ENCODE measurements around the gene FGG. TPM values are rescaled to one million over a fixed set of nuclear protein-coding genes. Genes with fewer than 3 reads are reported as not detected.
A peak's percentile ranks its signal among the peaks of the same experiment; 100 is the strongest.

FGG gene
- total RNA-seq, 1 experiment from 2014 or later, result not detected

GRCh38 chr4:154562697-154563254, 49.7 kb downstream of the FGG start, which contains the start of gene FGB:
TSS of gene FGB (plus strand) at chr4:154563011. CDS start at chr4:154563019, 8 bp downstream.
- Histone ChIP-seq H3K4me3 (ENCODE audit: insufficient read depth, low read depth, low read length) (no peak within 1 kb of the TSS), H3K36me3 (replicated peaks; ENCODE audit: control insufficient read depth, insufficient read depth, low read length) (no peaks in the 10 kb centered on the region), H3K27me3 (ENCODE audit: control insufficient read depth, insufficient read depth, low read length) (no peaks in the 10 kb centered on the region)
- DNase-seq, result no peak

DNA sequence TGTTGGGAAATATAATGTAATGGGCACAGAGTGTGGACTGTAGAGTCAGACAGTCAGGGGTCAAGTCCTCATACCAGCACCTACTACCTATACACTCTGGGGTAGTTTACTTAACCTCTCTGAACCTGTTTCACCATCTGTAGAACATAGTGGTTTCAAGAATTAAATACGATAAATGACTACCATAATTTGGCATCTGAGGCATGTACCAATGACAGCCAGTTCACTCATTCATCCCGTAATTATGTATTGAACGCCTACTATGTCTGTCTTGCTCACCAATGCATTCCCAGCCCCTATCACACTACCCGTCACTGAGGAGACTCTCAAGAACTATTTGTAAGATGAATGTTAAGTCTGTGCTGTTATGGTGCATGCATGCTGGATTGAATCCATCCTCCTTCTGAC, 51.6 kb downstream of the FGG start:
- no peak for DNase-seq
- H3K27me3 ChIP-seq (ENCODE audit: control insufficient read depth, insufficient read depth, low read length), result no peaks in the 10 kb centered on the region
- H3K36me3 ChIP-seq (replicated peaks; ENCODE audit: control insufficient read depth, insufficient read depth, low read length), result no peaks in the 10 kb centered on the region
- no peak overlapping the region for H3K4me3 ChIP-seq (ENCODE audit: insufficient read depth, low read depth, low read length)

GRCh38 chr4:154560419-154560801, 52.0 kb downstream of the FGG start:
- no peaks in the 10 kb centered on the region for H3K36me3 ChIP-seq (replicated peaks; ENCODE audit: control insufficient read depth, insufficient read depth, low read length)
- no peak overlapping the region for H3K4me3 ChIP-seq (ENCODE audit: insufficient read depth, low read depth, low read length)
- H3K27me3 ChIP-seq (ENCODE audit: control insufficient read depth, insufficient read depth, low read length), result no peaks in the 10 kb centered on the region
- no peak for DNase-seq

- peak; percentile 27 for DNase-seq
- Histone ChIP-seq H3K4me3 (ENCODE audit: insufficient read depth, low read depth, low read length) (no peak overlapping the region), H3K27me3 (ENCODE audit: control insufficient read depth, insufficient read depth, low read length) (no peaks in the 10 kb centered on the region), H3K36me3 (replicated peaks; ENCODE audit: control insufficient read depth, insufficient read depth, low read length) (no peaks in the 10 kb centered on the region)
Observed at GRCh38 chr4:154559494-154560418, 52.7 kb downstream of the FGG start.

DNA sequence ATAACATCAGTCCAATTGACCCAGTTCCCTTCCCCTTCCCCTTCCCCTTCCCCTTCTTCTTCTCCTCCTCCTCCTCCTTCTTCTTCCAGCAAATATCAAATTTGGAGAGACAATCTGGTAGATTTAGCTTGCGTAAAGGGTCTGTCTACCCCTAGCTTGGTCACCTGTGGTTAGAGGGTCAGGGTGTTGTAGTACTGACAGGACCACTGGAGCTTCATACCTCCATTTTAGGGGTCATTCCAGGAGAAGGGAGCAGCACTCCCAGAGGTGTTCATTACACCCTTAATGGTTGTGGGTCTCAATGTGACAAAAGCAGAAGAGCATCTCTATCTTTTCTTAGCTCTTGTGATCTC, 53.3 kb downstream of the FGG start:
- H3K27me3 ChIP-seq (ENCODE audit: control insufficient read depth, insufficient read depth, low read length), result no peaks in the 10 kb centered on the region
- no peaks in the 10 kb centered on the region for H3K36me3 ChIP-seq (replicated peaks; ENCODE audit: control insufficient read depth, insufficient read depth, low read length)
- no peak for DNase-seq
- H3K4me3 ChIP-seq (ENCODE audit: insufficient read depth, low read depth, low read length), result no peak overlapping the region

Other genes with a start within 250 kb of the FGG start
- gene DCHS2, start 120.9 kb downstream of the FGG start, total RNA-seq (2014; rRNA removed; shearing (Covaris generic)), result 0.55 and 1.0 TPM in 2 replicates
- gene PLRG1, start 62.3 kb downstream of the FGG start, total RNA-seq (2014; rRNA removed; shearing (Covaris generic)), result 104 and 108 TPM in 2 replicates
- not detected in 2 replicates for gene FGB, start 49.6 kb downstream of the FGG start, total RNA-seq (2014; rRNA removed; shearing (Covaris generic))
- not detected in 2 replicates for gene FGA, start 21.9 kb downstream of the FGG start, total RNA-seq (2014; rRNA removed; shearing (Covaris generic))
- gene LRAT, start 131.3 kb upstream of the FGG start, total RNA-seq (2014; rRNA removed; shearing (Covaris generic)), result 15.8 and 35.1 TPM in 2 replicates
- 0.73 and 2.3 TPM in 2 replicates for gene RBM46, start 168.6 kb upstream of the FGG start, total RNA-seq (2014; rRNA removed; shearing (Covaris generic))